ENCODE results near the gene ADAD2. TPM values are rescaled to one million over a fixed set of nuclear protein-coding genes. Genes with fewer than 3 reads are reported as not detected.

ADAD2 gene
- total RNA-seq, 6 experiments from 2014 or later = 0.87 to 1.0 TPM; not detected in 4

DNA sequence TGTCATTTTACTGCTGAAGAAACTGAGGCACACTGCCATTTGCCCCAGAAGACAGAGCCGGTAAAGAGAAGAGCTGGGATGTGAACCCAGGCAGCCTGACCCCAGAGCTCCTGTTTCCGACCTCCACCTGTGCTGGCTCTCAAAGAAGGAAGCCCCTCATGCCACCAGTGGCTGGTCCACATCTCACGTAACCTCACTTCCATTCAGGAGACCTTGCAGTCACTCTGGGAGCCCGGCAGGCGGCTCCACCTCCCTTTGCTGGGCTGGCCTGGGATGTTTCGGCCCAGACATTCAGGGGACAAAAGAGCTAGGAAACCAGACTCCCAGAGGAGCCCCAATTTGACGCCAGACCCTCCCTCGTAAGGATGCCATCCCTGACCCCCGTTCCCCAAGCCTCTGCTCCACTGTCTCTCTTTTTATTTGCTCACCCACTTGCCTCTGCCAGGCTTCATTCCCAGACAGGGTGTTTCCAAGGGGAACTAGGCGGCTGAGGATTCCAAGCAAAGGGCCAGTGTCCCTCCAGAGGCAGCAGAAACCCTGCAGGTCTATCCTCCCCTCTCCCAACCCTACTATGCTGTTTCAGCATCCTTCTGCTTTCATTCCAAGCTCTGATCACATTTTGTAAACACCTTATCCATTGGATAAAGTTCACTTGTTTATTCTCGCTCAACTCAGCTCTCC is 6.9 kb upstream of the ADAD2 start:
- peaks cover 0 to 30% (median 5%) of the 10 kb centered on the region in 4 donors for H3K36me3 ChIP-seq
- TF ChIP-seq, protein P1, sequence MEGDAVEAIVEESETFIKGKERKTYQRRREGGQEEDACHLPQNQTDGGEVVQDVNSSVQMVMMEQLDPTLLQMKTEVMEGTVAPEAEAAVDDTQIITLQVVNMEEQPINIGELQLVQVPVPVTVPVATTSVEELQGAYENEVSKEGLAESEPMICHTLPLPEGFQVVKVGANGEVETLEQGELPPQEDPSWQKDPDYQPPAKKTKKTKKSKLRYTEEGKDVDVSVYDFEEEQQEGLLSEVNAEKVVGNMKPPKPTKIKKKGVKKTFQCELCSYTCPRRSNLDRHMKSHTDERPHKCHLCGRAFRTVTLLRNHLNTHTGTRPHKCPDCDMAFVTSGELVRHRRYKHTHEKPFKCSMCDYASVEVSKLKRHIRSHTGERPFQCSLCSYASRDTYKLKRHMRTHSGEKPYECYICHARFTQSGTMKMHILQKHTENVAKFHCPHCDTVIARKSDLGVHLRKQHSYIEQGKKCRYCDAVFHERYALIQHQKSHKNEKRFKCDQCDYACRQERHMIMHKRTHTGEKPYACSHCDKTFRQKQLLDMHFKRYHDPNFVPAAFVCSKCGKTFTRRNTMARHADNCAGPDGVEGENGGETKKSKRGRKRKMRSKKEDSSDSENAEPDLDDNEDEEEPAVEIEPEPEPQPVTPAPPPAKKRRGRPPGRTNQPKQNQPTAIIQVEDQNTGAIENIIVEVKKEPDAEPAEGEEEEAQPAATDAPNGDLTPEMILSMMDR (IDR thresholded peaks at IDR 0.05) = peak in 2 of 4 donors; percentile 7
- no peak for TF ChIP-seq POLR2A (IDR thresholded peaks at IDR 0.05)
- peaks cover 0 to 8% (median 2%) of the 10 kb centered on the region in 4 donors for H3K4me1 ChIP-seq
- no peak for ATAC-seq
- H3K27me3 ChIP-seq = no peaks in the 10 kb centered on the region
- H3K4me3 ChIP-seq = no peak overlapping the region
- 58% methylated on average over 3 of the region's 11 CpGs for WGBS (ENCODE audit: insufficient coverage, low coverage, low lambda C conversion rate, missing lambda C conversion rate)
- H3K9me3 ChIP-seq = no peaks in the 10 kb centered on the region
- H3K27ac ChIP-seq = no peak overlapping the region
- intact Hi-C loops (cut with DNase I) = loop anchor here (10.0 kb wide), 1 partner anchor 99 kb away; no protein-coding TSS in a partner anchor
- DNase-seq = peak in 1 of 3 donors; percentile 32

DNA sequence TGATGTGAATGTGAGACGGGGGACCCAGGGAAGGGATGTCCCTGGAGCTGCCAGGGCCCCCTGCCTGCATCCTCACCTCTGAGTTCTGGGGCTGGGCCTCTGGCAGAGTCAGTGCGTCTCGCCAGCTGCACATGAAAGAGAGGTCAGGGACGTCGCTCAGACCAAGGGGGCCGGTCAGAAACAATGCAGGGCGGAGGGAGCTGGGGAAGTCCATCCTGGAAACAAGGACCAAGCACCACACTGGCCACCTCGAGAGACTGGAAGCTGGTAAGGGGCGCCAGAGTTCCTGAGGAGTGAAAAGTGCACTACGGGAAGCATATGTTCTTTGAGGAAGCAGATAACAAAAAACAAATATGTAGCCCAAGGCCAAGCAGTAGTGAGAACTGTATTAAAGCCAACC is 6.2 kb upstream of the ADAD2 start:
- peaks cover 0 to 8% (median 2%) of the 10 kb centered on the region in 4 donors for H3K4me1 ChIP-seq
- TF ChIP-seq, protein P1 (IDR thresholded peaks at IDR 0.05) = no peak
- no peak for TF ChIP-seq POLR2A (IDR thresholded peaks at IDR 0.05)
- DNase-seq (peak in 2 of 3 donors; percentile 42 to 57), ATAC-seq (peak; percentile 23 to 65 (median 31))
- H3K27ac ChIP-seq = no peak overlapping the region
- no peaks in the 10 kb centered on the region for H3K27me3 ChIP-seq
- no peak overlapping the region for H3K4me3 ChIP-seq
- WGBS (ENCODE audit: insufficient coverage, low coverage, low lambda C conversion rate, missing lambda C conversion rate) = 65% methylated on average over 5 of the region's 10 CpGs
- H3K9me3 ChIP-seq = no peaks in the 10 kb centered on the region
- peaks cover 0 to 23% (median 4%) of the 10 kb centered on the region in 4 donors for H3K36me3 ChIP-seq
- intact Hi-C loops (cut with DNase I) = loop anchor here (10.0 kb wide), 1 partner anchor 100 kb away; no protein-coding TSS in a partner anchor

DNA sequence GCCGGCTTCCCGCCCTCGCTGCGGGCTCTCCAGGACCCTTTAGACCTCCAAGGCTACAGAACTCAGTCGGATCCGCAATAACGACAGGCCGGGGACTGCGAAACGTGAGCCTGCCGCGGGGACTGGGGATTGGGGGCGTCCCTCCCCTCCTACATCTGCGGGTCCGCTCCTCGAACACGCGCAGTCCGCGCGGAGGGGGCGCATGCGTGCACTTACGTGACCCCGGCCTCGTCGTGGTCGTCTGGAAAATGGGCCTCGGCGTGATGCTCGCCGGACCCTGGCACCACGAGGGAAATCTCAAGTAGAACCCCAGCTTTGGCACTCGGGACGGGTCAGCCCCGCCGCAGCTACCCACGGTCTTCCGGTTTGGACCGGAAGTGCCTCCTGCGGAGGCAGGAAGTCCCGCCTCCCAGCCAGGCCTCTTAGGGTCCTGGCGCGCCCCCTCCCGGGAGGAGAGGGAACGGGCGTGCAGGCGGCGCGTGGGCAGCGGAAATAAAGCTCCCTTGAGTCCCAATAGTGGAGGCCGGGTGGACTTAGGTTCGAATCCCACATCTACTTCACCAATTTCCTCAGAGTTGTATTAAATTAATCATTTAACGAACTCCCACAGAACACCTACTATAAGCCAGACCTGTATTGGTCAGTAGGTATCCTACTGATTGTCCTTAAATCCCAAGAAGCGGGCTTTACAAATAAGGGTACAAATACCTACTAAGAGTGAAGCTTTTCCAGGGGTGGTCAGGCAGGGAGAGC is 4.1 kb upstream of the ADAD2 start, which contains the start of gene TAF1C:
Gene TAF1C, minus strand, starts transcription at position 373 of the 753 bp plus-strand sequence. CDS start 2,069 bp downstream, outside the sequence.
- DNase-seq = peak; percentile 91 to 93 (median 92)
- peak; percentile 96 to 99 (median 99) for ATAC-seq
- Histone ChIP-seq H3K27me3 (no peaks in the 10 kb centered on the region), H3K27ac (peak within 1 kb of the TSS; percentile 33 to 74 (median 39)), H3K36me3 (peaks cover 0 to 12% (median under 1%) of the 10 kb centered on the region in 4 donors), H3K4me1 (peaks cover 0 to 8% (median 2%) of the 10 kb centered on the region in 4 donors), H3K4me3 (peak within 1 kb of the TSS; percentile 90 to 99 (median 93)), H3K9me3 (no peaks in the 10 kb centered on the region)
- 0% methylated on average over 22 of the region's 55 CpGs for WGBS (ENCODE audit: insufficient coverage, low coverage, low lambda C conversion rate, missing lambda C conversion rate)
- intact Hi-C loops (cut with DNase I) = loop anchor here (10.0 kb wide), 1 partner anchor 102 kb away; no protein-coding TSS in a partner anchor
- TF ChIP-seq POLR2A (IDR thresholded peaks at IDR 0.05) = peak; percentile 16
- TF ChIP-seq, protein P1 (IDR thresholded peaks at IDR 0.05) = peak; percentile 91 to 95 (median 94)

DNA sequence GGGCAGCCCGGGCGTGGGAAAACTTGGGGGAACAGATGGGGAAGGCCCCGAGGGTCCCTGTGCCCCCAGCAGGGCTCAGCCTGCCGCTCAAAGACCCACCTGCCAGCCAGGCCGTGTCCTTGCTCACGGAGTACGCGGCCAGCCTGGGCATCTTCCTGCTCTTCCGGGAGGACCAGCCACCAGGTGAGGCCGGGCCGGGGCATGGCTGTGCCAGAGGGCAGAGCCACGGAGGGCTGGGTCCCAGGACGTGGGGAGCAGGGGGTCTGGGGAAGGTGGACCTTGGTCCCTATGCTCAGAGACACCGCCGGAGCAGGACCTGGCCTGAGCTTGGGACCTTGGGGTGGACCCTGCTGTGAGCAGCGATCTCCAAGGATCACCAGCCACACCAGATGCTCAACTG is 509 bp downstream of the ADAD2 start:
- H3K27ac ChIP-seq = no peak overlapping the region
- TF ChIP-seq POLR2A (IDR thresholded peaks at IDR 0.05) = no peak
- TF ChIP-seq, protein P1 (IDR thresholded peaks at IDR 0.05) = no peak
- no peak overlapping the region for H3K4me3 ChIP-seq
- DNase-seq (no peak), ATAC-seq (no peak)
- intact Hi-C loops (cut with DNase I) = no loop called here
- H3K9me3 ChIP-seq = no peaks in the 10 kb centered on the region
- H3K36me3 ChIP-seq = no peaks in the 10 kb centered on the region
- 20% methylated on average over 1 of the region's 16 CpGs for WGBS (ENCODE audit: insufficient coverage, low coverage, low lambda C conversion rate, missing lambda C conversion rate)
- H3K27me3 ChIP-seq = no peaks in the 10 kb centered on the region
- no peaks in the 10 kb centered on the region for H3K4me1 ChIP-seq
